Stimulated activated naive CD4-positive, alpha-beta T cell (primary cell): ENCODE data around the gene TNS3.

Experiments used
- DNase-seq, 6 experiments: peaks; one replicate each; lab custom pipeline; 2025; lab: John Stamatoyannopoulos, UW

The TNS3 gene

GRCh38 chr7:47428052-47428767 lies 153.7 kb downstream of the TNS3 start:
- DNase-seq, result no peak

DNA sequence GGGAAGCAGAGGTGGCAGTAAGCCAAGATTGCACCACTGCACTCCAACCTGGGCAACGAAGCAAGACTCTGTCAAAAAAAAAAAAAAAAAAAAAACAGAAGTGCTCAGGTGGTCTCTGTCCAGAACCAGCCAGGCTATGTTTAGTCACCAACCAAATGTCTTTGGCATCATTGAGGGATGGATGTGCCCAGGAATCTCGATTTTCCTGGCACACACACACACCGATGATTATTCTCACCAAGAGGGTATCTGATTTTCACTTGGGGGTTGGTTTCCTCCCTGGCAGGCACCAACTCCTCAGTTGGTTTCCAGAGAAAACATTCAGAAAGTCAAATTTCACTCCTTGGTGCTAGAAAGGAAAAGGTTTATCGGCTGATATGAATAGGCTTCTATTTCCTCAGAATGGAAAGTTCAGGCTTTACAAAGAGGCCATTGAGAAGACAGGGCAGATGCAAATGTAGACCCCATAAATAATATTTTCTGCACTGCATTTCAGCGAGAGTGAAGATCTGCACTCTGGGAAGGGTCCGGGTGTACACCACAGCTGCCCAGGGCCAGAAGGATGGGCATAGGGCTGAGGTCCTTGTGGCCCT lies 154.8 kb downstream of the TNS3 start:
- no peak for DNase-seq

- no peak for DNase-seq
Measured at GRCh38 chr7:47424523-47424922, 157.4 kb downstream of the TNS3 start.

DNA sequence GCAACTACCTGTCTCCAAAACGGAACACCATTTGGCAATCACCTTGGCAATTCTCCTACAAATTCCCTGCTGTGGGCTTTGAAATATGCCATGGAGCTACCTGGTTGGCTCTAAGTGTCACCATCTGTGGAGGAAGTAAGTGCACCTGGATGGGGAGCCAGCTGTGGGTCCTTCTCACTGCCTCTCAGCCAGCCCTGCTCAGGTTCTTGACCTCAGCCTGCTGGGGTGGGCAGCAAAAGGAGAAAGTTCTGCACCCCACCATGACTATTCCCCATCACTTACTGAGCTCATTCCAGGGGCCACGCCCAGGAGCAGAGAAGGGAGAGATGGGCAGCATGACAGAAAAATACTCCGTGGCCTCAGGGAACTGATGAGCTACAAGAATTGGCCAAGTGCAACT lies 158.7 kb downstream of the TNS3 start:
- DNase-seq, result no peak

GRCh38 chr7:47422611-47423010 lies 159.3 kb downstream of the TNS3 start:
- DNase-seq, result no peak

DNA sequence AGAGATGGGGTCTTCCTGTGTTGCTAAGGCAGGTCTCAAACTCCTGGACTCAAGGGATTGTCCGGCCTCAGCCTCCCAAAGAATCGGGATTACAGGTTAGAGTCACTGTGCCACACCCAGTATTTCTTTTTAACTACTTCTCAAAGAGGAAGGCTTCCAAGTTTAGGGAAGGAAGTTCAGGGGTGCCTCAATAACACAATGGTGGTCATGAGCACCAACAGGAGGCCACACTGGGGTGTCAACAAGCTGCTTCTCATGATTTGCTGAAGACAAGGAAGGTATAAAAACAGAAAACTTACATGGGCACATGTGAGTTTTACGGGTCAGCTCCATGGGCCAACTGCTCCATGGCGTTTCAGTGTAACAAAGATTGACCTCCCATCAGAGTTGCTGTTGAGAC lies 160.5 kb downstream of the TNS3 start:
- no peak for DNase-seq

GRCh38 chr7:47420122-47420780 lies 161.7 kb downstream of the TNS3 start:
- no peak for DNase-seq

DNA sequence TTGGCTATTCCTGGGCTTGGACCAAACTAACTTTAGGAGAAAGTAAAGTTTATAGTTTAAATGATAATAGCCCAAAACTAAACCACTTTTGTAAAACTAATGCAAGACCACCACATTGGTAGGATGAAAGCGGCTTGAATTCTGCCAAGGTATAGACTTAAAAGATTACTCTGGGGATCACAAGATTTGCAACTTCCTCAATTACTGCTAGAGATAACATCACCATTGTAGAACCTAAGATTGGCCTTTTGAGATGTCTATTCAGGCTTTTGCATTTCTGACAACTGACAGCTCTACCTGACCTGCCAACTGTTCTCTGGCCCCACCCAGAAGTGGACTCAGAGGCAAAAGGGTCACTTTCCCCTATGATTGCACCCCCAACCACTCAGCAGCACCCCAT lies 162.4 kb downstream of the TNS3 start:
- no peak for DNase-seq

GRCh38 chr7:47418601-47419309 lies 163.2 kb downstream of the TNS3 start:
- DNase-seq, result no peak

DNA sequence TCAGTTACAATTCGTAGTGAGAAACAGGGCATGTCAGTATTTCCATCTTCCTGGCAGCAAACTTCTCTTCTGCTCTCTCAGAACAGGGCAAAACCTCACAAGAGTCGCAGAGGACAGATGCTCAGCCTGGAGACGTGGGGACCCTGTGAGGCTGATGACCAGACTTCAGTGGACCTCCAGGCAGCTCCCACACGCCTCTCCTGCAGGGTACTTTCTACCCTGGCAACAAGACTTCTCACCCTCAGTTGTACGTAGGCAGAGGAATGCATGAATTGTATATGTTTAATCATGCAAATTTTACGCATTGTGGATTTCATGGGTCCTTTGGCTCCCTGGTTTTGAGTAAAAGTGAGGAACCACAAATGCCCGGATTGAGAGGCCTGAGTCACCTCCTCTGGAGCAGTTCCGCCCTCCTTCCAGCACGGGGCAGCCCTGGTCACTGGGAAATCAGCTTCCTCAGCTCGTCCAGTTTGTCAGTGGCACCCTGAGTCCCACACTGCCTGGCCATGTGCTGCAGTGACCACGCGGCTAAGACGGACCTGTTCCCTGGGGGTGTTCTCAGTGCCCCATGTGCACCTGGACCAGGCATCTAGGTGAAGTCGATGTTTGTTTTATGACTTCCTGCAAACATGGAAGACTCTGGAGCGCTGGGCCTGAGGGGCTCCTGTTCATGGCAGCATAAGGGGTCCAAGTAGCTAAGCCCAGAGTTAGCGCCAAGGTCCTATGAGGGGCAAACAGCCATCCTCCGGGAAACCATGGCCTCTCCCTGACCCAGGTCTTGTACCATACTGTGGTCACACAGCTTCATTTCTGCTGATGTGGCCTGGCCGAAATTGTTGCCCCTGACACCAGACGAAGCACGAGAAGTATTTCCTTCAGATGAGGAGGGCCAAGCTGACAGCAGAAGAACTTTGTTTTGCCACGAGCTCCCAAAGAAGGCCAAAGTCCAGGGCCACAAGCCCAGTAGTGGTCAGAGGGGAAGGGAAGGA lies 165.1 kb downstream of the TNS3 start:
- DNase-seq, result no peak

DNA sequence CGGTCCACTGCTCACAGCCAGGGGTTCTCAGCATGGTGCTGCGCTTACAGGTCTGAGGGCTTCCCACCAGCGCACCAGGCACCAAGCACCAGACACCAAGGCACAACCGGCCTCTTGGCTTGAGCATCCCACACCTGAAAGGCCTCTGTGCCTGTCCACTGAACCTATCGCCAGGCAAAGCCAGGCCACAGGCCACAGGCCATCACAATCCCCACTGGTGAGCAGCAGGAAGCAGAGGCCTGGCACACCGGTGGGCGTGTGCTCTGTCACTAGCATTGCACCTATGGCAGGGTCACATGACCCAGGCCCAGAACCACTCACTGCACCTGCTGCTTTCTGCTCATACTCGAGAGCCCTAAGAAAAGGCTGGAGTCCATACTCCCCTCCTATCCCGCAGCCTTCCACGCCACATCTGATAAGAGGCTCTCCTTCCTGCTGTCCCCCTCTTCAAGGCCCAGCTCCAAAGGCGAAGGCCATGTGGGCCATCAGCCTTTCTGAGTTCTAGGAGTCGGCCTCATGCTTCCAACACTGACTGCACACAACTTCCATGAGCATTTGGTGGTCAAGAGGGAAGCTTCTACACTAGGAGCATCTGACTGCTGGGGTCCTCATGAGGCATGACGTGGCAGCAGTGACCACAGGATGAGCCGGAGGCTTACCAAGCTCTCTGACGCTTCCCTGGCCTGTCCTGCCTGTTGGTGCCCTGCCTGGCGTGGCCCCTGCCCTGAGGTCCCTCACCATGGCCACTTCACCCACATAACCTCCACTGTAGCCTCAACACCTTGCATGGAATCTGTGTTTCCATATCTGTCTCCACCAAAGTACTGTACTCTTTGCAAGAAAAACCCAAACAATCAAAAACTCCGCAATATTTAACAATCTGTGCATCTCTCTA lies 166.3 kb downstream of the TNS3 start:
- no peak for DNase-seq

GRCh38 chr7:47414342-47415317 lies 167.3 kb downstream of the TNS3 start:
- DNase-seq, result no peak

- DNase-seq, result no peak
Measured at GRCh38 chr7:47413526-47414341, 168.2 kb downstream of the TNS3 start.

DNA sequence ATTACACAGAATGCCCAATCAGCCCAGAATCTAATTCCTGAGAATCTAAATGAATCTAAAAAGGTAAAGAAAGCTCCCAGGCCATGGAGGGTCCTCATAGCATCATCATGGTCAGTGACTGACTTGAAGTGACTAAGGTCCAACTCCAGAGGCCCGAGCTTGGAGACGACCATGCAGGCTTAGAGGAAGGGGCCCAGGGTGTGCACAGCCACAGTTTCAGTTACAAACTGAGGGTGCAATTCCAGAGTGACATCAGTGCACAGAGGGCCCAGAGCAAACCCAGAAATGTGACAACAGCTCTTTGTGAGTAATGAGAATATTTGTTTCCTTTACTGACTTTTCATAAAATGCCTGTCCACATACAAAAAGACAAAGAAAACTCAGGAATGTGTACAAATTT lies 170.0 kb downstream of the TNS3 start:
- no peak for DNase-seq

- no peak for DNase-seq
Measured at GRCh38 chr7:47411281-47411869, 170.5 kb downstream of the TNS3 start.

GRCh38 chr7:47408675-47409074 lies 173.2 kb downstream of the TNS3 start:
- no peak for DNase-seq

DNA sequence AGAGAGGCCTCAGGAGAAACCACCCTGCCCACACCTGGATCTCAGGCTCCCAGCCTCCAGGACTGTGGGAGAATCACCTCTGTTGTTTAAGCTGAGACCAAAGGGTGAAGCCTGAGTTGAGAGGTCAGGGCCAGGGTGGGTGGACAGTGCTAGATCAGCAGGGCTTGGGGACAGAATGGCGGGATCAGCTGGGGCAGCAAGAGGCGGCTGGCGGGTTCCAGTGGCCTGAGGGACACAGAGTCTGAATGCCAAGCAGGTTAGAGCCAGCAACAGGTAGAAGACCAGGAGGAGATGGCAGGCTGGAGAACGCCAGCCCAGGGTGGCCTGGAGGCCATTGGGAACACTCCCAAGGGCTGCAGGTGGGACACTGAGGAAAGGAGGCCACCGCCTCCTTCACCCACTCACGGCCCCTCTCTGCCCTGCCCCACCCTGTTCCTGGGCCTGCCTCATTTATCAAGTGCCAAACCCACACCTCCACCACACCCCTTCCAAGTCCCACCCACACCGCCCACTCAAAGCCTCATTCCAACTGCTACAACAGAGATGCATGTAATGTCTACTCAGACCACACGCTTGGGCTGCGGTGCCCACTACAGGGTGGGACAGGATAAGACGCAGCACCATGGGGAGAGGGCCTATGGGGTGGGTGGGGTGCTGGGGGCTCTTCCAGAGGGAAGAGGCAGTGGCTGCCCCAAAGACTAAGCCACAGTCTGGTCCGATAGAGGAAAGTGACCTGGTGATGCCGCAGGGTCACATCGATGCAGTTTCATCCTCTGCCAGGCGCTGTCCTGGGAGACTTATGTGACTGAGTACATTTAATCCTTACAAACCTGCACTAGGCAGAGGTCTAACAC lies 173.9 kb downstream of the TNS3 start:
- no peak for DNase-seq
